GM06990 (cell line): ENCODE measurements around the gene SLCO4A1.

Experiments used
- DNase-seq: peaks from one replicate; pipeline ENCODE4 v3.0.0-alpha.2; 2011; ENCODE audit not compliant: insufficient read length; ENCODE audit errors: extremely low read depth
- H3K27me3 ChIP-seq: replicated peaks from 2 replicates; pipeline ENCODE4 v1.6.0; 2011; ENCODE audit warnings: low read length; ENCODE audit not compliant: control insufficient read depth, insufficient read depth
- H3K36me3 ChIP-seq: 2 replicates; pipeline ENCODE4 v1.5.1; 2011; ENCODE audit warnings: low read length; ENCODE audit not compliant: control insufficient read depth, insufficient read depth
- H3K4me3 ChIP-seq: replicated peaks from 2 replicates; pipeline ENCODE4 v1.5.1; 2011; ENCODE audit warnings: low read depth, mild to moderate bottlenecking, control low read depth, low read length
- CTCF ChIP-seq: IDR thresholded peaks from 2 replicates; pipeline ENCODE4 v1.5.1; 2011; ENCODE audit warnings: low read length, control low read depth, mild to moderate bottlenecking, inconsistent platforms; ENCODE audit not compliant: insufficient read depth, poor library complexity, severe bottlenecking

SLCO4A1 gene

DNA sequence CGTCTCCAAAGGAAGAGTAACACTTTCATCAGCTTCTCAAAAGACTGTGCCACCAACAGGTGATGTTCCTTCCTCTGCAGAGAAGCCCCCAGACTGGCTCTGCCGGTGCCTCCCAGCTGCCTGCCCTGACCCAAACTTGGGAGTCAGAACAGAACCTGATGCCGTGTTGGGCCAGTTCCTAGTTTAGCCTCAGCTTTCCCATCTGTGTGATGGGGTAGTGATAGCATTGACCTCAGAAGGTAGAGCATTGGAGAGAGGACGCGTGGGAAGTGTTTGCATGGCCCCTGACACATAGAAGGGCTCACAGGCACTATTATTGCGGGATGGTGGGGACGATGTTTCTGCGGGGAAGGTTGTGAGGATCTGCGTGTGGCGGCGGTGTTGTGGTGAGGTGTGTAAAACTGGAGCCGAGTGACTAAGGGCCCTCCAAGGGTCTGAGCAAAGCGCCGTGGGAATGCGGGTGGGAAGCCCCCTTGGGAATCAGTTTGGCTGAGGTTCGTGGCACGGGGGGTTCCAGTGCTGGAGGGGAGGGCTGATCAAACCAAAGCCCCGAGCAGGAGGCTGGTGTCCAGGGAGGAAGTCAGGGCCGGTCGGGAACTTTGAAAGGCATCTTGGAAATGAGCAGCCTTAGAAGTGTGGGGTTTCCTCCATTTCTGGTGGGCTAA is 68.0 kb downstream of the SLCO4A1 start:
- no peak for DNase-seq
- no peak for TF ChIP-seq CTCF
- H3K36me3 ChIP-seq: no peaks in the 10 kb centered on the region
- H3K4me3 ChIP-seq: no peak overlapping the region
- peaks cover 1% of the 10 kb centered on the region for H3K27me3 ChIP-seq

GRCh38 chr20:62710886-62711702 is 68.8 kb downstream of the SLCO4A1 start:
- Histone ChIP-seq H3K36me3 (no peaks in the 10 kb centered on the region), H3K27me3 (peaks cover 1% of the 10 kb centered on the region), H3K4me3 (no peak overlapping the region)
- no peak for DNase-seq
- TF ChIP-seq CTCF: no peak

GRCh38 chr20:62711703-62712101 is 69.4 kb downstream of the SLCO4A1 start:
- no peak for DNase-seq
- no peak for TF ChIP-seq CTCF
- Histone ChIP-seq H3K27me3 (peaks cover 1% of the 10 kb centered on the region), H3K4me3 (no peak overlapping the region), H3K36me3 (no peaks in the 10 kb centered on the region)

DNA sequence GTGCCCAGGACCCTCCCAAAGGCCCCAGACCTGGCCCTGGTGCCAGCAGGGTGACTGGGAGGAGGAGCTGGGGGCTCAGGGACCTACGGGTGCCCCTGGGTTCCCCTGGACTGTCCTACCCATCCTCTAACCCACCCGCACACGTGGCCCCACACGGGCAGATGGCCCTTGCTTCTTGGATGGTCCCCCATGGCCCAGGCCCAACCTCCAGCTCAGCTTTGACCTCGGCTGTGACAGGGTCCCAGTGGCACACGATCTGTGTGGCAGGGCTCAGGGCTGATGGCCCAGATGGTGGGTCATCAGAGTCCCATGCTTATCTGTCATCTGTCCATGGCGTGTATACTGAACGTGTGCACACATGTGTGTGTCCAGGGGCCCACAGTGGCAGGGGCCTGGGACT is 70.3 kb downstream of the SLCO4A1 start:
- Histone ChIP-seq H3K36me3 (no peaks in the 10 kb centered on the region), H3K27me3 (peaks cover 1% of the 10 kb centered on the region), H3K4me3 (no peak overlapping the region)
- DNase-seq: no peak
- no peak for TF ChIP-seq CTCF

DNA sequence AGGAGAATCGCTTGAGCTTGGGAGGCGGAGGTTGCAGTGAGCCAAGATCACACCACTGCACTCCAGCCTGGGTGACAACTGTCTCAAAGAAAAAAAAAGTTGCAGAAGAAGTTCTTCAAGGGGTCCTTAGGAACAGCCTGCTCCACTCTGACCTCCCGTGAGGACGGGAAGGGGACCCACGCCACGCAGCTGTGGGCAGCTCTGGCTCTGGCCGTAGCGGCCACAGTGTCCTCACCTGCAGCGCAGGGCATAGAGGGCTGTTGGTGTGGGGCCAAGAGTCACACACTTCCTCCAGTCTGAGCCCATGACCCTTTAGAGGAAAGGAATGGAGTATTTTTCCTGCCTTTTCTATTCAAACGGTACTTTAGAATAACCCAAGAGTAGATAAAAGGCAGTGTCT is 71.7 kb downstream of the SLCO4A1 start:
- no peaks in the 10 kb centered on the region for H3K36me3 ChIP-seq
- H3K27me3 ChIP-seq: no peaks in the 10 kb centered on the region; the same call in none of the 2 replicates
- no peak overlapping the region for H3K4me3 ChIP-seq
- TF ChIP-seq CTCF: no peak
- DNase-seq: no peak
